ENCODE measurements around the gene SMIM28.

SMIM28 gene

DNA sequence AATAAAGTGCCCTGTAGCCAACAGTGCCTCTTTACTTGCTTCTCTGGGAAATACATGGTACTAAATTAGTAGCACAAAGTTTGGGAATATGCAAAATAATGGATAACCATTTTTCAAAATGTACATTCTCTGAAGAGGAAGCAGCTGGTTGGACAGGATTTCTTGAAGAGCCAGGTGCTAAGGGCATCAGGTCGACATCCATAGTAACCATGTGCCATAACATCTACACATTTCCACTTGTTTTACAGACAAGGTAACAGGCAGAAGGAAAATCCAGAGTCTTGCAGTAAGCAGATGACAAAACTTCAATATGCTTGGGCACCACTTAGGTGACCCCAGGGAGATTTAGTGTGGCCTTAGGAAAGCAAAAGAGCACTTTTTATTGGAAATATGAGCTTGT, 36.5 kb upstream of the SMIM28 start:
- H3K27ac ChIP-seq (ENCODE audit: poor library complexity, severe bottlenecking), result no peak overlapping the region
- no peak overlapping the region for H3K4me3 ChIP-seq (ENCODE audit: severe bottlenecking)
- TF ChIP-seq, protein P1, sequence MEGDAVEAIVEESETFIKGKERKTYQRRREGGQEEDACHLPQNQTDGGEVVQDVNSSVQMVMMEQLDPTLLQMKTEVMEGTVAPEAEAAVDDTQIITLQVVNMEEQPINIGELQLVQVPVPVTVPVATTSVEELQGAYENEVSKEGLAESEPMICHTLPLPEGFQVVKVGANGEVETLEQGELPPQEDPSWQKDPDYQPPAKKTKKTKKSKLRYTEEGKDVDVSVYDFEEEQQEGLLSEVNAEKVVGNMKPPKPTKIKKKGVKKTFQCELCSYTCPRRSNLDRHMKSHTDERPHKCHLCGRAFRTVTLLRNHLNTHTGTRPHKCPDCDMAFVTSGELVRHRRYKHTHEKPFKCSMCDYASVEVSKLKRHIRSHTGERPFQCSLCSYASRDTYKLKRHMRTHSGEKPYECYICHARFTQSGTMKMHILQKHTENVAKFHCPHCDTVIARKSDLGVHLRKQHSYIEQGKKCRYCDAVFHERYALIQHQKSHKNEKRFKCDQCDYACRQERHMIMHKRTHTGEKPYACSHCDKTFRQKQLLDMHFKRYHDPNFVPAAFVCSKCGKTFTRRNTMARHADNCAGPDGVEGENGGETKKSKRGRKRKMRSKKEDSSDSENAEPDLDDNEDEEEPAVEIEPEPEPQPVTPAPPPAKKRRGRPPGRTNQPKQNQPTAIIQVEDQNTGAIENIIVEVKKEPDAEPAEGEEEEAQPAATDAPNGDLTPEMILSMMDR (IDR thresholded peaks at IDR 0.05; ENCODE audit: poor library complexity, severe bottlenecking), result no peak
- no peaks in the 10 kb centered on the region for H3K36me3 ChIP-seq (ENCODE audit: low read depth)
- DNase-seq (ENCODE audit: low spot score) (no peak), ATAC-seq (ENCODE audit: low read depth) (no peak)
- H3K27me3 ChIP-seq (ENCODE audit: insufficient read depth, poor library complexity, severe bottlenecking), result no peaks in the 10 kb centered on the region
- H3K4me1 ChIP-seq (ENCODE audit: insufficient read depth, poor library complexity, severe bottlenecking), result no peaks in the 10 kb centered on the region
- no peaks in the 10 kb centered on the region for H3K9me3 ChIP-seq (ENCODE audit: severe bottlenecking)

DNA sequence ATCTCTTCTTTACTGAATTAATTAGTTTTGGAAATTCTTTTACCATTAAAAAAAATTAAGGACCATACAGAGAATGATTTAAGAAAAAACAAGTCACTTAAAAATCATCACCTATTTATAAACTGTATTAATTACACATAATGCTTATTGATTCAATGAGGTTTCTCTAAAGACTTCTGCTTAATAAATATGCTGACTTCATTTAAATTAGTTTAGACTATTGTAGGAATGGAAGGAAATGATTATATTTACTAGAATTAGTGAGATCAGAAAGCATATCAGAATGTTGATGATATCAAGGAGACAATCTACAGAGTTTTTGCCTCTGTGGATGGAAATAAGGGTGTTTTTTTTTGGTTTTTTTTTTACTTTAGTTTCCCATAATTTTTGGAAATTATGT, 34.6 kb upstream of the SMIM28 start:
- DNase-seq (ENCODE audit: low spot score), result no peak
- no peak overlapping the region for H3K27ac ChIP-seq (ENCODE audit: poor library complexity, severe bottlenecking)

DNA sequence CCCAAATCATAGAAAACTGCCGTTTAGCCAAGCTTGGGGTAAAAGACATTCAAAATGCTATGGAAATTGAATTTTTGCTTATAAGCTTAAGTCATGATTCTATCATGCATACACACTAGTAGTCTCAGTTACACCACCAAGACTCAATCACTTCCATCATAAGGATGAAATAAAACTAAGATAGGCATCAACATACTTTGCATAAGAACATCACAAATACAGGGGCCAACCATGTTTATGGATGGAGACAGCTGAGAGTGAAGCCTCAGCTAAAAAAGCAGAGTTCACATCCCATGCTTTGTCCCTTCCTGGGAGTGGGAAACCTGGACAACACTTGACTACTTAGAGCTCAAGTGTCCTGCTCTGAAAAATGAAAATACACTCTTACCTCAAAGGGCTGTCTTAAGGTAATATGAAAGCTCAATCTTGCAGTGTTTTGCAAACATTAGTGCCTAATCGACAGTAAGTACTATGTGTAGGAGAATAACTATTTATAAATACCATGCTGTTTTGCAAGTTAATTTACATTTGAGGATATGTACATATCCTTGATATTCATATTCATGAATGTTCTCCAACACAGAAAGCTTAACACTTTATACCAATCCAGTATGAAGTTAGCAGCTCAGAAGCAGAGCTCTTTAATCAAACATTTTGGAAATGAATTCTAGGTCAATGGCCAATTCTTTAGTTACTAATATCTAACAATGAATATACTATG, 32.0 kb upstream of the SMIM28 start:
- Histone ChIP-seq H3K27ac (ENCODE audit: poor library complexity, severe bottlenecking) (no peak overlapping the region), H3K4me3 (ENCODE audit: severe bottlenecking) (no peak overlapping the region), H3K9me3 (ENCODE audit: severe bottlenecking) (no peaks in the 10 kb centered on the region), H3K27me3 (ENCODE audit: insufficient read depth, poor library complexity, severe bottlenecking) (no peaks in the 10 kb centered on the region), H3K36me3 (ENCODE audit: low read depth) (no peaks in the 10 kb centered on the region), H3K4me1 (ENCODE audit: insufficient read depth, poor library complexity, severe bottlenecking) (no peaks in the 10 kb centered on the region)
- TF ChIP-seq, protein P1 (IDR thresholded peaks at IDR 0.05; ENCODE audit: poor library complexity, severe bottlenecking), result no peak
- no peak for DNase-seq (ENCODE audit: low spot score)
- ATAC-seq (ENCODE audit: low read depth), result no peak

More for the DNA sequence above, 34.6 kb upstream of the SMIM28 start:
- TF ChIP-seq, protein P1 (IDR thresholded peaks at IDR 0.05; ENCODE audit: poor library complexity, severe bottlenecking), result no peak
- Histone ChIP-seq H3K9me3 (ENCODE audit: severe bottlenecking) (no peaks in the 10 kb centered on the region), H3K27me3 (ENCODE audit: insufficient read depth, poor library complexity, severe bottlenecking) (no peaks in the 10 kb centered on the region), H3K4me3 (ENCODE audit: severe bottlenecking) (no peak overlapping the region), H3K4me1 (ENCODE audit: insufficient read depth, poor library complexity, severe bottlenecking) (no peaks in the 10 kb centered on the region), H3K36me3 (ENCODE audit: low read depth) (no peaks in the 10 kb centered on the region)
- ATAC-seq (ENCODE audit: low read depth), result no peak

- Histone ChIP-seq H3K4me3 (ENCODE audit: severe bottlenecking) (no peak overlapping the region), H3K27ac (ENCODE audit: poor library complexity, severe bottlenecking) (no peak overlapping the region), H3K27me3 (ENCODE audit: insufficient read depth, poor library complexity, severe bottlenecking) (no peaks in the 10 kb centered on the region), H3K36me3 (ENCODE audit: low read depth) (no peaks in the 10 kb centered on the region), H3K4me1 (ENCODE audit: insufficient read depth, poor library complexity, severe bottlenecking) (no peaks in the 10 kb centered on the region), H3K9me3 (ENCODE audit: severe bottlenecking) (no peaks in the 10 kb centered on the region)
- DNase-seq (ENCODE audit: low spot score) (no peak), ATAC-seq (ENCODE audit: low read depth) (no peak)
- TF ChIP-seq, protein P1 (IDR thresholded peaks at IDR 0.05; ENCODE audit: poor library complexity, severe bottlenecking), result no peak
These were observed 31.2 kb upstream of the SMIM28 start for GRCh38 chr6:138346302-138347195.
